ENCODE measurements around the gene CDK6. TPM values are rescaled to one million over a fixed set of nuclear protein-coding genes. Genes with fewer than 3 reads are reported as not detected.

Gene CDK6
- total and polyA plus RNA-seq, 4 donors, result 3.3 to 35.0 (median 12.0) TPM

GRCh38 chr7:92736870-92737269 is 99.5 kb downstream of the CDK6 start (continued):
- no peak for TF ChIP-seq REST (IDR thresholded peaks at IDR 0.05)
- TF ChIP-seq EGR1 (IDR thresholded peaks at IDR 0.05; ENCODE audit: low read depth in 2 of 2), result no peak
- TF ChIP-seq MAX (IDR thresholded peaks at IDR 0.05), result no peak

GRCh38 chr7:92735707-92736106 is 100.7 kb downstream of the CDK6 start:
- Histone ChIP-seq H3K27ac (ENCODE audit: low read depth in 1 of 2, low read length in 2 of 2) (no peak overlapping the region), H3K4me1 (ENCODE audit: control insufficient read depth in 4 of 4, insufficient read depth in 4 of 4, low read length in 3 of 4) (no peaks in the 10 kb centered on the region), H3K4me3 (ENCODE audit: low read depth in 1 of 3, low read length in 3 of 3) (no peak overlapping the region), H3K9me3 (ENCODE audit: control insufficient read depth in 4 of 4, low read length in 3 of 4) (no peaks in the 10 kb centered on the region), H3K36me3 (ENCODE audit: control insufficient read depth in 4 of 4, insufficient read depth in 3 of 4, low read depth in 1 of 4, low read length in 3 of 4) (no peaks in the 10 kb centered on the region), H3K9ac (ENCODE audit: low read depth in 1 of 2, low read length in 2 of 2) (no peak overlapping the region), H3K27me3 (ENCODE audit: control insufficient read depth in 4 of 4, insufficient read depth in 4 of 4, low read length in 3 of 4) (no peaks in the 10 kb centered on the region)
- 86% methylated on average over 3 of the region's 3 CpGs for WGBS
- DNase-seq (ENCODE audit: low spot score), result no peak
- no peak for TF ChIP-seq YY1 (IDR thresholded peaks at IDR 0.05)
- TF ChIP-seq HNF4A (conservative IDR thresholded peaks at IDR 0.05), result no peak
- no peak for TF ChIP-seq MAX (IDR thresholded peaks at IDR 0.05)
- no peak for TF ChIP-seq REST (IDR thresholded peaks at IDR 0.05)
- TF ChIP-seq ATF3 (IDR thresholded peaks at IDR 0.05), result no peak
- no peak for TF ChIP-seq RAD21 (IDR thresholded peaks at IDR 0.05)
- no peak for TF ChIP-seq FOXA2 (IDR thresholded peaks at IDR 0.05)
- TF ChIP-seq RXRA (IDR thresholded peaks at IDR 0.05), result no peak
- no peak for TF ChIP-seq CTCF (IDR thresholded peaks at IDR 0.05; ENCODE audit: low read depth, low read length, missing input control)
- TF ChIP-seq SP1 (IDR thresholded peaks at IDR 0.05), result no peak
- no peak for TF ChIP-seq JUND (IDR thresholded peaks at IDR 0.05)
- TF ChIP-seq HNF4G (IDR thresholded peaks at IDR 0.05), result no peak
- no peak for TF ChIP-seq GABPA (IDR thresholded peaks at IDR 0.05 in 1 of 2, conservative IDR thresholded peaks at IDR 0.05 in 1 of 2)
- TF ChIP-seq TAF1 (conservative IDR thresholded peaks at IDR 0.05), result no peak
- no peak for TF ChIP-seq FOXA1 (IDR thresholded peaks at IDR 0.05)
- no peak for TF ChIP-seq ZBTB33 (IDR thresholded peaks at IDR 0.05)
- TF ChIP-seq NR2F2 (IDR thresholded peaks at IDR 0.05), result no peak
- TF ChIP-seq EGR1 (IDR thresholded peaks at IDR 0.05; ENCODE audit: low read depth in 2 of 2), result no peak

All from liver (tissue), 9 donors.